ENCODE measurements around the gene UACA. TPM values are rescaled to one million over a fixed set of nuclear protein-coding genes. Genes with fewer than 3 reads are reported as not detected.

The UACA gene
- total RNA-seq, 1 donor from 2014 or later: 18.2 TPM

DNA sequence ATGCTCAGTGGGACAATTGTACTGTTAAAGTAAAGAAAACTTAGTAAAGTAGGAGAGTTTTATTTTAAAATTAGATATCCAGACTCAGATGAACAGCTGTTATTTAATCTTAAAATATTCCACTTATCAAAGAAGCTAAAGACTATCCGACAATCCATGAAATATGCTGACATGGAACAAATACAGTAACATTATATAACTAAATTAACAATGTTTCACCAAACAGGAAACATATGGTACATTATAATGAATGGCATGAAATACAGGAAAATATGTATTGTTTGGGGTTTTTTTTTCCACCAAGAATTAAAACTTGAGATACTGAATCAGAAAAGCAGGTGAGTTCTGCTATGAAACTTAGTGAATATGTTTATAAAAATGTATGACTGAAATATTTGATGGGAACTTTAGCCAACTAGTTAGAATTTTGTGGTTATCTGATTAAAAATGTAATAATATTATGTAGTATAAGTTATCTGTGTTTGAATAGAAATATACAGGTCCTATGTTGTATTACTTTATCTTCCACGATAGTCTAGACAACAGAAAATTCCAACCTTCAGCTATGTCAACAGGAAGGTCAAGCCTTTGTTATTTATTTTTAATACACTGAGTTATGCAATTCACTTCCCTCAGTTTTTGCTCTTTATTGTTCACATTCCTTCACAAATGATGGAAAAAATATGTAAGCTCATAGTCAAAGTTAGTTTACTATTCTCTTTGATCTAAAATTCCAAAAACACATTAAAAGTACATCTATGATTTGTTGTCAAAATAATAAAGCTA, 72.7 kb downstream of the UACA start:
- H3K4me3 ChIP-seq (ENCODE audit: low read depth, low read length): no peak overlapping the region
- TF ChIP-seq, protein P1, sequence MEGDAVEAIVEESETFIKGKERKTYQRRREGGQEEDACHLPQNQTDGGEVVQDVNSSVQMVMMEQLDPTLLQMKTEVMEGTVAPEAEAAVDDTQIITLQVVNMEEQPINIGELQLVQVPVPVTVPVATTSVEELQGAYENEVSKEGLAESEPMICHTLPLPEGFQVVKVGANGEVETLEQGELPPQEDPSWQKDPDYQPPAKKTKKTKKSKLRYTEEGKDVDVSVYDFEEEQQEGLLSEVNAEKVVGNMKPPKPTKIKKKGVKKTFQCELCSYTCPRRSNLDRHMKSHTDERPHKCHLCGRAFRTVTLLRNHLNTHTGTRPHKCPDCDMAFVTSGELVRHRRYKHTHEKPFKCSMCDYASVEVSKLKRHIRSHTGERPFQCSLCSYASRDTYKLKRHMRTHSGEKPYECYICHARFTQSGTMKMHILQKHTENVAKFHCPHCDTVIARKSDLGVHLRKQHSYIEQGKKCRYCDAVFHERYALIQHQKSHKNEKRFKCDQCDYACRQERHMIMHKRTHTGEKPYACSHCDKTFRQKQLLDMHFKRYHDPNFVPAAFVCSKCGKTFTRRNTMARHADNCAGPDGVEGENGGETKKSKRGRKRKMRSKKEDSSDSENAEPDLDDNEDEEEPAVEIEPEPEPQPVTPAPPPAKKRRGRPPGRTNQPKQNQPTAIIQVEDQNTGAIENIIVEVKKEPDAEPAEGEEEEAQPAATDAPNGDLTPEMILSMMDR (IDR thresholded peaks at IDR 0.05; ENCODE audit: insufficient read depth, low read length, severe bottlenecking): no peak
- no peak for DNase-seq (ENCODE audit: low read depth)
- no peak for FAIRE-seq
- no peaks in the 10 kb centered on the region for H3K27me3 ChIP-seq (ENCODE audit: control insufficient read depth, insufficient read depth, low read length)
- peaks cover 2% of the 10 kb centered on the region for H3K36me3 ChIP-seq (ENCODE audit: control insufficient read depth, insufficient read depth, low read length)

DNA sequence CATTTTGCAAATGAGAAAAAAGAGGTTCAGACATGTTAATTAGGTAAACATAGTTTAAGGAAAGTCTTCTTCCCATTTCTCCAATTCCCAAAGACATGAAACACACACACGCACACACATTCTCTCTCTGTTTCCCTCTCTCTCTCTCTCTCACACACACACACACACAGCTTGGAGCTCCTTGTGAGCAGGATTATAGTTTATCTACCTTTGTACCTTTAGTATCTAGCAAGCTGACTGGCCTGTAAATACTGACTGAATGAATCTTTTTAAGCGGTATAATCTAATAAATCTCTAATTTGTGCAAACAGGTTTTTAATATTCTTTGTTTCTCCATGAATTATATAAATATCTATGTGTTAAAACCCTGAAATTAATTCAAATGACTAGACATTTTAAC, 73.3 kb downstream of the UACA start:
- TF ChIP-seq, protein P1 (IDR thresholded peaks at IDR 0.05; ENCODE audit: insufficient read depth, low read length, severe bottlenecking): no peak
- no peak for DNase-seq (ENCODE audit: low read depth)
- H3K36me3 ChIP-seq (ENCODE audit: control insufficient read depth, insufficient read depth, low read length): peaks cover 2% of the 10 kb centered on the region
- H3K27me3 ChIP-seq (ENCODE audit: control insufficient read depth, insufficient read depth, low read length): no peaks in the 10 kb centered on the region
- no peak overlapping the region for H3K4me3 ChIP-seq (ENCODE audit: low read depth, low read length)
- FAIRE-seq: no peak

DNA sequence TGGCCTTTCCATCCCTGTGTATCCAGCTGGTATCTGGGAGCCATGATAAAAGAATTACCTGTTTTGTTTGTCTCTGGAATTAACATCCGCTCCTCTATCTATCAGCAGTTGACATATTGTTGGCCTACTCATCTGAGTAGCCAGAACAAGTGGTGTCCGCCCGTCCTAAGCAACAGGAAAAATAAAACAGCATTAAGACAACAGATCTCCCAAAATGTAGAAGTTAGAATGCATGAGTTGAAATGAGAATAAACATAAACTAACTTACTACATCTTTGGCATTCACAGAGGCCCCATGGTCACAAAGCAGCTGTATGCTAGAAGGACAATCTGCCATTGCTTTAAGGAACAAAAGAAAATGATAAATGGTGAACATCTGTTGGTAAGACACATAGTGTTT, 75.9 kb downstream of the UACA start:
- peaks cover 2% of the 10 kb centered on the region for H3K36me3 ChIP-seq (ENCODE audit: control insufficient read depth, insufficient read depth, low read length)
- DNase-seq (ENCODE audit: low read depth) (no peak), FAIRE-seq (no peak)
- TF ChIP-seq, protein P1 (IDR thresholded peaks at IDR 0.05; ENCODE audit: insufficient read depth, low read length, severe bottlenecking): no peak
- H3K4me3 ChIP-seq (ENCODE audit: low read depth, low read length): no peak overlapping the region
- no peaks in the 10 kb centered on the region for H3K27me3 ChIP-seq (ENCODE audit: control insufficient read depth, insufficient read depth, low read length)

DNA sequence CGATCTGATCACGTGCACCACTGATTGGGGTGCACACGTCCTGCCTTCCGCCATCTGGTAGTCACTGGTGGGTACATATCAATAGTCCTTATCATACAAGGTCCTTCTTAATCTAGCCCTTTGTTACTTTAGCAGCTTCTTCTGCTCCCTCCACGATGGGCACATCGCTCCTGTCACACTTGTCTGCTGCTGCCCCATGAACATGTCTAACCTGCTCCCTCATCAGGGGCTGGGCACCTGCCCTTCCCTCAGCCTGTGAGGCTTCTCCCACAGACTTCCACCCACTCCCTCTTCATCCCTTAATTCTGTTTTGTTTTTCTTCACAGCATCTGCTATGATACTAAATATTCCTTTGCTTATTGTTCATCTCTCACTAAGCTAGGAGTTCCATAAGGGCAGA, 82.5 kb downstream of the UACA start:
- DNase-seq (ENCODE audit: low read depth) (no peak), FAIRE-seq (no peak)
- no peak overlapping the region for H3K4me3 ChIP-seq (ENCODE audit: low read depth, low read length)
- no peaks in the 10 kb centered on the region for H3K36me3 ChIP-seq (ENCODE audit: control insufficient read depth, insufficient read depth, low read length)
- no peaks in the 10 kb centered on the region for H3K27me3 ChIP-seq (ENCODE audit: control insufficient read depth, insufficient read depth, low read length)
- TF ChIP-seq, protein P1 (IDR thresholded peaks at IDR 0.05; ENCODE audit: insufficient read depth, low read length, severe bottlenecking): no peak

DNA sequence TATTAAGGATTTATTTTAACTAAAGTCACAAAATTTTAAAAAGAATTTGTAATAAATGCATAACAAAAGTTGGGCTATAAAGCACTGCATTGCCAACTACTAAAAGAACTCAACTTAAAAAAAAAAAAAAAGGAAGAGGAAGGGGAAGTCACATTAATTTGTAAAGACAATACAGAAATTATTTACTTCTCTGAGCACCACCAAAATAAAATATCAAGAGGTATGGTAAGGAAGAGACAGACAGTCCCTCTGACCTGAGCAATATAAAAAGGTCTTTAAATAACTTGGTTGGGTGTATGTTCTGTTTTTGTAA, 83.5 kb downstream of the UACA start:
- DNase-seq (ENCODE audit: low read depth): no peak
- no peaks in the 10 kb centered on the region for H3K27me3 ChIP-seq (ENCODE audit: control insufficient read depth, insufficient read depth, low read length)
- no peak for FAIRE-seq
- TF ChIP-seq, protein P1 (IDR thresholded peaks at IDR 0.05; ENCODE audit: insufficient read depth, low read length, severe bottlenecking): no peak
- H3K36me3 ChIP-seq (ENCODE audit: control insufficient read depth, insufficient read depth, low read length): no peaks in the 10 kb centered on the region
- no peak overlapping the region for H3K4me3 ChIP-seq (ENCODE audit: low read depth, low read length)

DNA sequence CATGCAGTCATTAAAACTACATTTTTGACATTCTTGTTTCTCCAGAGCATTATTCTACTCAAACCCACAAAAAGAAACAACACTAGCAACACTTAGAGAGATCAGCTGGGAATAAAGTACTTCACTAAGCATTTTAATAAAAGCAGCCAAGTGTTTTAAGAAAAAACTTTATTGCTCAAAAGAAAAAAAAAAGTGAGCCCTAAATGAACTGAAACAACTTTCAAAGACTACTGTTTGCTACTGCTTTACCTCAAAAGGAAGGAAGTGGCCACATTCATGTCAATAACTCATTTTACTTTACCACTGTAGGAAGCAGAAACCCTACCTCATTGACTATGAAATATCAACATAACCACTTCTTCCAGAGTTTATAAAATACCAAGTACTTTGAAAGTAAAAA, 91.3 kb downstream of the UACA start:
- TF ChIP-seq, protein P1 (IDR thresholded peaks at IDR 0.05; ENCODE audit: insufficient read depth, low read length, severe bottlenecking): no peak
- no peak overlapping the region for H3K4me3 ChIP-seq (ENCODE audit: low read depth, low read length)
- no peak for FAIRE-seq
- DNase-seq (ENCODE audit: low read depth): no peak
- H3K36me3 ChIP-seq (ENCODE audit: control insufficient read depth, insufficient read depth, low read length): peaks cover 2% of the 10 kb centered on the region
- H3K27me3 ChIP-seq (ENCODE audit: control insufficient read depth, insufficient read depth, low read length): no peaks in the 10 kb centered on the region

All from bronchial epithelial cell (primary cell).